ENCODE results near the gene DDX1.

Gene DDX1

DNA sequence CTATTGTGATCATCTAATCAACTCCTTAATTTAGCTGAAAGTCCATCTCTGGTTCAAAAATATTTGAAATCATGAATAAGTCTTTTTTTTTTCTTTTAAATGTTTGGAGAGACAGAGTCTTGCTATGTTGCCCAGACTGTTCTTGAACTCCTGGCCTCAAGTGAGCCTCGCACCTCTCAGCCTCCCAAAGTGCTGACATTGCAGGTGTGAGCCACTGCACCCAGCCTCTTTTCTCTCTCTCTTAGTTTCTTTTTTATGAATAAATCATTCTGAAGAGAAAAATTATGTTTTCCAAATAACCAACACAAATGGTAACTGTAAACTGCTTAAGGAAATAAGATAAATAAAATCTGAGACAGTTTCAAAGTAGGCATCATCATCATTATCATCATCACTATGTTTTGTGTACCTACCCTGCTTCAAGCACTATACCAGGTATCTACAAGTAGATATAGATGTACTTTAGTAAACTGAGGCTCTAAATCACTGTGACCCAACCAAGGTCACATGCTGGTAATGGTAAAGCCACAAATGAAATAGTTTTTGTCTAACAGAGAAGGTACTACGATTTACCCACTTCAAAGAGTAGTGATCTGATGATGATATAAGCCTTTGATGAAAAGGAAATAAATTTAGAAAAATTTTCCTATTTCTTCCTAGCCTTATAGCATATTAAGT is 25.5 kb upstream of the DDX1 start:
- H3K79me2 ChIP-seq (ENCODE audit: insufficient read depth, low read length): peaks cover 6% of the 10 kb centered on the region; the same call in 1 of the 2 replicates
- no peak overlapping the region for H3K9ac ChIP-seq (ENCODE audit: low read depth, low read length, poor library complexity, severe bottlenecking)
- no peaks in the 10 kb centered on the region for H3K9me2 ChIP-seq (replicated peaks; ENCODE audit: low read depth, low read length)
- H3K4me1 ChIP-seq (ENCODE audit: insufficient read depth, low read length, poor library complexity, severe bottlenecking): peaks cover 15% of the 10 kb centered on the region
- H3K36me3 ChIP-seq (ENCODE audit: insufficient read depth, low read length): no peaks in the 10 kb centered on the region
- no peaks in the 10 kb centered on the region for H3F3A ChIP-seq (ENCODE audit: low read depth)
- no peak overlapping the region for H2AFZ ChIP-seq (ENCODE audit: low read length)
- H3K27me3 ChIP-seq (ENCODE audit: insufficient read depth, low read length, poor library complexity, severe bottlenecking): no peaks in the 10 kb centered on the region
- TF ChIP-seq, protein P1, sequence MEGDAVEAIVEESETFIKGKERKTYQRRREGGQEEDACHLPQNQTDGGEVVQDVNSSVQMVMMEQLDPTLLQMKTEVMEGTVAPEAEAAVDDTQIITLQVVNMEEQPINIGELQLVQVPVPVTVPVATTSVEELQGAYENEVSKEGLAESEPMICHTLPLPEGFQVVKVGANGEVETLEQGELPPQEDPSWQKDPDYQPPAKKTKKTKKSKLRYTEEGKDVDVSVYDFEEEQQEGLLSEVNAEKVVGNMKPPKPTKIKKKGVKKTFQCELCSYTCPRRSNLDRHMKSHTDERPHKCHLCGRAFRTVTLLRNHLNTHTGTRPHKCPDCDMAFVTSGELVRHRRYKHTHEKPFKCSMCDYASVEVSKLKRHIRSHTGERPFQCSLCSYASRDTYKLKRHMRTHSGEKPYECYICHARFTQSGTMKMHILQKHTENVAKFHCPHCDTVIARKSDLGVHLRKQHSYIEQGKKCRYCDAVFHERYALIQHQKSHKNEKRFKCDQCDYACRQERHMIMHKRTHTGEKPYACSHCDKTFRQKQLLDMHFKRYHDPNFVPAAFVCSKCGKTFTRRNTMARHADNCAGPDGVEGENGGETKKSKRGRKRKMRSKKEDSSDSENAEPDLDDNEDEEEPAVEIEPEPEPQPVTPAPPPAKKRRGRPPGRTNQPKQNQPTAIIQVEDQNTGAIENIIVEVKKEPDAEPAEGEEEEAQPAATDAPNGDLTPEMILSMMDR (conservative IDR thresholded peaks at IDR 0.05; ENCODE audit: low read length): no peak
- TF ChIP-seq EZH2phosphoT487 (IDR thresholded peaks at IDR 0.05; ENCODE audit: borderline replicate concordance): no peak
- no peak overlapping the region for H3K4me3 ChIP-seq (ENCODE audit: low read length, poor library complexity, severe bottlenecking)
- H4K20me1 ChIP-seq (ENCODE audit: insufficient read depth, low read length, poor library complexity, severe bottlenecking): no peaks in the 10 kb centered on the region
- no peak overlapping the region for H3K4me2 ChIP-seq (ENCODE audit: low read depth, low read length, poor library complexity, severe bottlenecking)
- H3K9me3 ChIP-seq (ENCODE audit: insufficient read depth, low read depth, low read length): no peaks in the 10 kb centered on the region

GRCh38 chr2:15566912-15567311 is 24.8 kb upstream of the DDX1 start:
- H2AFZ ChIP-seq (ENCODE audit: low read length): no peak overlapping the region
- no peaks in the 10 kb centered on the region for H3K27me3 ChIP-seq (ENCODE audit: insufficient read depth, low read length, poor library complexity, severe bottlenecking)
- no peak overlapping the region for H3K9ac ChIP-seq (ENCODE audit: low read depth, low read length, poor library complexity, severe bottlenecking)
- H3K79me2 ChIP-seq (ENCODE audit: insufficient read depth, low read length): no peaks in the 10 kb centered on the region
- H3K4me3 ChIP-seq (ENCODE audit: low read length, poor library complexity, severe bottlenecking): no peak overlapping the region
- H3K9me2 ChIP-seq (replicated peaks; ENCODE audit: low read depth, low read length): no peaks in the 10 kb centered on the region
- peaks cover 9% of the 10 kb centered on the region for H3K4me1 ChIP-seq (ENCODE audit: insufficient read depth, low read length, poor library complexity, severe bottlenecking)
- H3K9me3 ChIP-seq (ENCODE audit: insufficient read depth, low read depth, low read length): no peaks in the 10 kb centered on the region
- TF ChIP-seq, protein P1 (conservative IDR thresholded peaks at IDR 0.05; ENCODE audit: low read length): no peak
- no peak for TF ChIP-seq EZH2phosphoT487 (IDR thresholded peaks at IDR 0.05; ENCODE audit: borderline replicate concordance)
- H3K4me2 ChIP-seq (ENCODE audit: low read depth, low read length, poor library complexity, severe bottlenecking): no peak overlapping the region
- H4K20me1 ChIP-seq (ENCODE audit: insufficient read depth, low read length, poor library complexity, severe bottlenecking): no peaks in the 10 kb centered on the region
- no peaks in the 10 kb centered on the region for H3K36me3 ChIP-seq (ENCODE audit: insufficient read depth, low read length)
- no peaks in the 10 kb centered on the region for H3F3A ChIP-seq (ENCODE audit: low read depth)

DNA sequence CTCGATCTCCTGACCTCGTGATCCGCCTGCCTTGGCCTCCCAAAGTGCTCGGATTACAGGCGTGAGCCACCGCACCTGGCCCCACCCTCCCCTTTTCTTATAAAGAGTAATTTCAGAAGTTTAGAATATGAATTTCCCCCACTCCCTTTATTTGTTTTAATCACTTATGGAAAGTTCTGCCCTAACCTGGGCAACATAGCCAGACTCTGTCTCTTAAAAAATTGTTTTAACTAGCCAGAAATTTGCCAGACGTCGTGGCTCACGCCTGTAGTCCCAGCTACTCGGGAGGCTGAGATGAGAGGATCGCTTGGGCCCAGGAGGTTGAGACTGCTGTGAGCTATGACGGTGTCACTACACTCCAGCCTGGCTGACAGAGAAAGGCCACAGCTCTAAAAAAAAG is 22.8 kb upstream of the DDX1 start:
- no peaks in the 10 kb centered on the region for H3K36me3 ChIP-seq (ENCODE audit: insufficient read depth, low read length)
- no peaks in the 10 kb centered on the region for H4K20me1 ChIP-seq (ENCODE audit: insufficient read depth, low read length, poor library complexity, severe bottlenecking)
- H3F3A ChIP-seq (ENCODE audit: low read depth): no peaks in the 10 kb centered on the region
- H3K9ac ChIP-seq (ENCODE audit: low read depth, low read length, poor library complexity, severe bottlenecking): no peak overlapping the region
- H3K4me2 ChIP-seq (ENCODE audit: low read depth, low read length, poor library complexity, severe bottlenecking): no peak overlapping the region
- no peaks in the 10 kb centered on the region for H3K27me3 ChIP-seq (ENCODE audit: insufficient read depth, low read length, poor library complexity, severe bottlenecking)
- no peaks in the 10 kb centered on the region for H3K9me3 ChIP-seq (ENCODE audit: insufficient read depth, low read depth, low read length)
- no peaks in the 10 kb centered on the region for H3K79me2 ChIP-seq (ENCODE audit: insufficient read depth, low read length)
- no peak overlapping the region for H2AFZ ChIP-seq (ENCODE audit: low read length)
- H3K4me3 ChIP-seq (ENCODE audit: low read length, poor library complexity, severe bottlenecking): no peak overlapping the region
- H3K4me1 ChIP-seq (ENCODE audit: insufficient read depth, low read length, poor library complexity, severe bottlenecking): no peaks in the 10 kb centered on the region
- TF ChIP-seq, protein P1 (conservative IDR thresholded peaks at IDR 0.05; ENCODE audit: low read length): no peak
- no peak for TF ChIP-seq EZH2phosphoT487 (IDR thresholded peaks at IDR 0.05; ENCODE audit: borderline replicate concordance)
- no peaks in the 10 kb centered on the region for H3K9me2 ChIP-seq (replicated peaks; ENCODE audit: low read depth, low read length)

Measured in Loucy (cell line).